ENCODE results near the gene RHBDL1.

DNA sequence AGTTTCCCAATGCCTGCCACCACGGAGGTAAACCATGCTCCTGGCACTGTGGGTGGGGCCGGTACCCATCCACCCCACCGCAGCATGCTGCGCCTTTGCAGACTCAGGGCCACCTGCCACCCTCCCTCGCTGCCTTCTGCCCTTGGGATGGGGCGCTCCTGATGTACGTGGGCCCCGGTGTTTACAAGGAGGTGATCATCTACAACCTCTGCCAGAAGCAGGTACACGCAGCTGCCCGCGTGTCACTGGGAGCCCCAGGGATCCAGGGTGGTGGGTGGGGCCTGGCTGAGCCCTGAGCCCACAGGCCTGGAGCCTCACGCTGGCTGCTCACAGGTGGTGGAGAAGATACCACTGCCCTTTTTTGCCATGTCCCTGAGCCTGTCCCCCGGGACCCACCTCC lies 8.9 kb upstream of the RHBDL1 start:
- TF ChIP-seq EZH2 (IDR thresholded peaks at IDR 0.05; ENCODE audit: insufficient read depth, poor library complexity, severe bottlenecking) (no peak), EZH2phosphoT487 (IDR thresholded peaks at IDR 0.05; ENCODE audit: insufficient read depth, low read depth) (no peak)
